ENCODE data around the gene NYAP1. TPM values are rescaled to one million over a fixed set of nuclear protein-coding genes. Genes with fewer than 3 reads are reported as not detected.

NYAP1 gene
- total RNA-seq, 4 donors from 2014 or later, result 0.41 to 1.4 TPM; not detected in 2

GRCh38 chr7:100544386-100544785, 60.7 kb downstream of the NYAP1 start:
- in situ Hi-C loops (cut with MboI; ENCODE audit: low pct_ligation_motif_present in 1 of 4, low pct_unique_long_range_greater_than_20kb in 1 of 4, low sequenced_read_pairs in 3 of 4), result no loop called here
- H3K27ac ChIP-seq, result peak overlapping the region; percentile 88 to 93 (median 90)
- no peaks in the 10 kb centered on the region for H3K9me3 ChIP-seq
- intact Hi-C loops (cut with DNase I; ENCODE audit: low total_unique reads), result no loop called here
- H3K4me1 ChIP-seq, result peaks cover 48 to 92% (median 87%) of the 10 kb centered on the region in 4 donors
- H3K27me3 ChIP-seq, result no peaks in the 10 kb centered on the region
- WGBS, 2 donors (ENCODE audit: low coverage in 1 of 2), result 20 to 40% methylated on average over 2 to 5 of the region's 5 CpGs
- no peak for DNase-seq
- no peak overlapping the region for H3K4me3 ChIP-seq
- TF ChIP-seq POLR2AphosphoS5 (IDR thresholded peaks at IDR 0.05) (no peak), EP300 (IDR thresholded peaks at IDR 0.05; ENCODE audit: low read depth) (no peak), POLR2A (IDR thresholded peaks at IDR 0.05) (no peak), CTCF (IDR thresholded peaks at IDR 0.05) (no peak)
- peaks cover 0 to under 1% (median 0%) of the 10 kb centered on the region in 4 donors for H3K36me3 ChIP-seq

Small RNAs within 50 kb of the gene (small RNA-seq; reads per million reads assigned to genes)
- gene RN7SL416P, result 0 reads per million in 4 donors

Other genes with a start within 250 kb of the NYAP1 start
- gene SPDYE3, start 176.2 kb upstream of the NYAP1 start, total RNA-seq, result not detected
- gene PILRB, start 125.8 kb upstream of the NYAP1 start, total RNA-seq, result 100 to 1,000 TPM in 2 of 4 donors, 10 to 100 TPM in 2; 80.0 to 239 (median 113) TPM
- gene PILRA, start 110.4 kb upstream of the NYAP1 start, total RNA-seq, result 1 to 10 TPM in 2 of 4 donors, not detected in 2; 1.9 to 4.9 TPM
- 1 to 10 TPM in 1 of 4 donors, under 1 TPM in 2, not detected in 1; 0.68 to 2.4 (median 0.80) TPM for gene ZCWPW1, start 55.2 kb upstream of the NYAP1 start, total RNA-seq
- 10 to 100 TPM; 25.9 to 41.9 (median 30.5) TPM for gene MEPCE, start 54.1 kb upstream of the NYAP1 start, total RNA-seq
- 10 to 100 TPM; 17.1 to 98.4 (median 37.2) TPM for gene PPP1R35, start 47.4 kb upstream of the NYAP1 start, total RNA-seq
- gene SPACDR, start 19.7 kb upstream of the NYAP1 start, total RNA-seq, result not detected
- 100 to 1,000 TPM in 1 of 4 donors, 10 to 100 TPM in 3; 41.6 to 101 (median 67.6) TPM for gene TSC22D4, start 4.7 kb upstream of the NYAP1 start, total RNA-seq
- gene AGFG2, start 55.3 kb downstream of the NYAP1 start, total RNA-seq, result 100 to 1,000 TPM in 2 of 4 donors, 10 to 100 TPM in 2; 63.8 to 154 (median 102) TPM
- gene SAP25, start 90.0 kb downstream of the NYAP1 start, total RNA-seq, result 10 to 100 TPM in 1 of 4 donors, 1 to 10 TPM in 1, under 1 TPM in 1, not detected in 1; 0.96 to 52.4 (median 2.7) TPM
- gene LRCH4, start 102.2 kb downstream of the NYAP1 start, total RNA-seq, result 100 to 1,000 TPM; 115 to 508 (median 151) TPM
- under 1 TPM in 2 of 4 donors, not detected in 2; 0.14 to 0.79 TPM for gene FBXO24, start 102.4 kb downstream of the NYAP1 start, total RNA-seq
- gene PCOLCE, start 118.4 kb downstream of the NYAP1 start, total RNA-seq, result 10 to 100 TPM in 2 of 4 donors, 1 to 10 TPM in 2; 5.6 to 46.2 (median 11.7) TPM
- 10 to 100 TPM; 13.5 to 39.6 (median 18.4) TPM for gene MOSPD3, start 128.6 kb downstream of the NYAP1 start, total RNA-seq
- under 1 TPM in 3 of 4 donors, not detected in 1; 0.60 to 0.68 (median 0.64) TPM for gene TFR2, start 157.6 kb downstream of the NYAP1 start, total RNA-seq
- gene ACTL6B, start 172.5 kb downstream of the NYAP1 start, total RNA-seq, result not detected
- 100 to 1,000 TPM; 192 to 301 (median 246) TPM for gene GNB2, start 189.8 kb downstream of the NYAP1 start, total RNA-seq
- gene GIGYF1, start 210.3 kb downstream of the NYAP1 start, total RNA-seq, result 100 to 1,000 TPM in 1 of 4 donors, 10 to 100 TPM in 3; 25.4 to 104 (median 51.8) TPM
- gene POP7, start 222.2 kb downstream of the NYAP1 start, total RNA-seq, result 10 to 100 TPM; 10.7 to 58.7 (median 34.1) TPM
- gene EPO, start 236.5 kb downstream of the NYAP1 start, total RNA-seq, result not detected
- not detected for gene ZAN, start 249.7 kb downstream of the NYAP1 start, total RNA-seq

Data from transverse colon (tissue), 4 donors.